GM19035 (cell line): Measurements from ENCODE around the gene PIGW.
"Not testable (repeated sequence)": the region's sequence is repeated elsewhere in the genome, so short reads cannot be mapped to it uniquely, and the experiment has no call there.

Experiments used
- ATAC-seq: cut with Tn5 transposase; IDR thresholded peaks from one replicate; pipeline ENCODE4 v1.9.1; 2021; ENCODE audit not compliant: unreplicated experiment

PIGW gene

GRCh38 chr17:36508439-36508838 is 26.3 kb upstream of the PIGW start:
- not testable (repeated sequence) for ATAC-seq

DNA sequence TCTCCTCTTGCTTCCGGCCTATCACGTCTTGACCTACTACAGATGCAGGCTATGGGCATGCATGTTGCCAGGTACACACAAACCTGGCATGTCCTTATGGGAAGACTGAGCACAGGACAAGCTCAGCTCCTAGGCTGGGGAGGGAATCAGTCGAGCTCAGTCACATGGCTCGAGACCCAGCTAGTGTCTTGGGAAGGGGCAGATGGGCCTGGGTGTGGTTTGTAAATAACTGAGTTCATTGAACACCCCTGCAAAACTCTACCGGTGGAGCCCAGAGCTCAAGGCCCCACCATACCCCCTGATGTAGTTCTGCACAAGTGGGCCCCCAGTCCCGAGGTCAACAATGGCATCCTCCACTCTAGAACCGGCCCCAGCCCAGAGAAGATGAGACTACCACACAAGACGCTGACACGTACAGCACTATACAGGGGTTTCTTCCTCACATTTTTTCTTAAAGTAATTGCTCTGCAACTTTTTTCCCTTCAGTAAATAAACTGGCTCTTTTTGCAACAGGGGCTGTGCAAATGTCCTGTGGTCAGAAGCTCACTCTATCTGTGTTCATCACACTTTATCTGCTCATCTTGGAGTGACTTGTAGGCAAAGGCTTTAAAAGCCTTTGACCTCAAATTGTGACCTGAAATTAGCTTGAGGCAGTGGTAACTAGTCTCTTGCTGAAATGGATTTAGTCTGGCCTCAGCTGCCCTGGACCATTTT is 25.4 kb upstream of the PIGW start:
- no peak for ATAC-seq

DNA sequence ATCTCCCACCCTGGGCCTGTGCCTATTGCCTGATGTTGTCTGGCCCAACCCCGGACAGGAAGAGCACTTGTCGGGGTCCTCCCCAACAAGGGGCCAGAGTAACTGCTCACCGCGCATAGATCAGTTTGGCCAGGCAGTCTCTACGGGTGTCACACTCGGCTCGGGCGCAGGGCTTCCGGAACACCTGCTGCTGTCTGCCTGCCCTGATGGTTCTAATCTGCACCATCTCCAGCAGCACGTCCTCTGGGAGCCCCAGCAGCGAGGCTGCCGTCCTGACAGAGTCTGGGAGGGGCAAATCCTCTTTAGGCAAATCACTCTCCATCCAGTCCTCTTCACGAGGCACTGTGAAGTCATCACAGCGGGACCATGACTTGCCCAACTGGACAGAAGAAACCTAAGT is 24.2 kb upstream of the PIGW start:
- no peak for ATAC-seq

DNA sequence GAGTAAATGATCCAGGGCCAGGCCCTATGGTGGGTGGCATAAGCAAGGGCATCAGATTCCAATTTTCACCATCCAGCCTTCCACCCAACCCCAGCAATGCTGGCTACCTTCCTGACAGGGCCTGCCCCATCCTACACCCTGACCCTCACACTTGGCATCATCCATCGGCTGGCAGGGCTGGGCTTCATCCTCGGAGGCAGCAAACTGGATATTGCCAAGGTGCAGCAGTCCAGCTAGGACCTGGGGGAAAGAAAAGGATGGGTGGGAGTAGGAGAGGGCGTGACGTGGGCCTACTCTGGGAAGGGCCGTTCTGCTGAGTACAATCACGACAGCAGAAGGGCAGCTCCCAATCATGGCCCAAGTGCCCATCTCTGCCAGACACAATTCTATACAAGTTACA is 23.6 kb upstream of the PIGW start:
- no peak for ATAC-seq

GRCh38 chr17:36512641-36513040 is 22.1 kb upstream of the PIGW start:
- no peak for ATAC-seq

DNA sequence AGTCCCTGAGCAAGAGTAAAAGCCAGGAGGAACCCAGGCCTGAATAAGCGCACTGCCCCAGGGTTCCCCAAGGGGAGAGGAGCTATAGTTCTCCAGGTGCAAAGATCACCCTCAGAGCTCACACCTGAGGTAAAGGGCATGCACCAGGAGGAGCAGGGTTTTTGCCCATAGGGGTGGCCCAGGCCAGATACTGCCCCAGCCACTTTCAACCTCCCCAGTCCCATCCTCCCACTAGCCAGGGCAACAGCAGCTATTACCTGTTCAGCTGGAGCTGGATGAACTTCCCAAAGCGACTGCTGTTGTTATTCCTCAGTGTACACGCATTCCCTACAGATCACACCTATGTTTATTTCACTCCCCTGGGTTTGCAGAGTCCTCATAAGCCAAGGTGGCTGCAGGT is 19.9 kb upstream of the PIGW start:
- ATAC-seq: no peak

DNA sequence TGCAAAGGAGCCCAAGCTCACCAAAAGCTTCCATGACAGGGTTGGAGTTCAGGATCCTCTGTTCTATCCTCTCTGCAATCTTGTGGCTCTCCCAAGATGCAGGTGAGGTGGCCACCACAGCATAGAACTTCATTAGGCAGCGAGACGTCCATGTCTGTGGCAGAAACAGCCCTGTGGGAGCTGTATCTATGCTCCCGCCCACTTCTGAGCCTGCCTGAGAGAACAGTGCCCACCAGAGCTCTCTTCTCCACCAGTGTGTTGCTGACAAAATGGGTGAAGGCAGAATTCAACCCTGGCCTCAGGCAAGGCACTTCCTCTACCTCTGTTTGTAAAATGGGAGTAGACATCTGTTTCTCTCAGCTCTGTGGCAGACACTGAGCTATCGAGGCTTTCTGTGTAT is 18.9 kb upstream of the PIGW start:
- no peak for ATAC-seq

DNA sequence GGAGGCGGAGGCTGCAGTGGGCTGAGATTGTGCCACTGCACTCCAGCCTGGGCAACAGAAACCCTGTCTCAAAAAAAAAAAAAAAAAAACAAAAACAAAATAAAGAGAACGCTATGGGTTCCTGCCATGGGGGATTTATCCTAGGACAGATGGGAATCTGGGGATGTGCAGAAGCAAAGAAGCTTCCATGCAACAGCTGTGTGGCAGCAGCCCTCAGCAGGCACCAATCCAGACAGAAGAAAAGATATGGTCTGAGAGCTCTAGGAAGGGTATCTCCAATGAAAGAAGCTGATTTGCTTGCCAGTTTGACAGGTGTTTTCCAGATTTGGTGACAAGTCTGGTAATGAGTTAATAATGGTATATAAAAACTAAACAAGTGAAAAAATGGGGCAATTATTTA is 11.7 kb upstream of the PIGW start:
- ATAC-seq: no peak

DNA sequence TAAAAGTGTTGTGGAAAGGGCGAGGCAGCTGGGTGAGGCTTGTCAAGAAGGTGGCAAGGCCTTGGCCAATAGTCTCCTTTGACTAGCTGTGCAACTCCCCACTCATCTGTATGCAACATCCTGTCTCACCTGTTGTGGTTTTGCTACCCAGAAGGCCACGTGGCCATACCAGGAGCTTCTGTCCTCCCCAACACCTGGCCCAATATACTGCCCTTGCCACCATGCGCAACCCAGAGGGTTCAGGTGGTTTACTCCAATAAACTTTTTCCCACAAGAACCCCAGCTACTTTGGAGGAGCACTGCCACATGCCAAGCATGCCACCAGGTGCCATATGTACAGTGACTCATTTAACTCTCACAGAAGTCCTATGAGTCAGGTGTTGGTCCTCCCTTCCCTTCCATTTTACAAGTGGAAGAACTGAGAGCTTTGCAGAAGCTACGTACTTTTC is 10.3 kb upstream of the PIGW start:
- ATAC-seq: no peak

GRCh38 chr17:36525113-36525512 is 9.7 kb upstream of the PIGW start:
- no peak for ATAC-seq

DNA sequence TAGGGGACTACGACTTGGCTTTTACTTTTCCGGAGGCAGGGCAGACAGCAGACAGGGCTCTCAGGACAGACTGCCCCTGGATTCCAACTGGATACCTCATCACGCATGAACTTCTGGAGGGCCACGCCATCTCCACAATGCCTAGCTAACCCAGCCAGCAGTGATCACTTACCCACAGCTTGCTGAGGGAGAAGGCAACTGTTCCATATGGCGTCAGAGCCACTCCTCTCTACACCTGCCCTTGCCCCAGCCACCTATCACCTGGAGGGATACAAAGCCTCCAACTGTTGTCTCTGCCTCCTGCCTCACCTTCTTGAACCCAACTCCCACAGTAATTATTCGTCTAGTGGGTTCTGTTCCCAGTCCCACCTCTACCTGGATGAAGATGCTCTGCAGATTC is 8.9 kb upstream of the PIGW start:
- ATAC-seq: no peak

DNA sequence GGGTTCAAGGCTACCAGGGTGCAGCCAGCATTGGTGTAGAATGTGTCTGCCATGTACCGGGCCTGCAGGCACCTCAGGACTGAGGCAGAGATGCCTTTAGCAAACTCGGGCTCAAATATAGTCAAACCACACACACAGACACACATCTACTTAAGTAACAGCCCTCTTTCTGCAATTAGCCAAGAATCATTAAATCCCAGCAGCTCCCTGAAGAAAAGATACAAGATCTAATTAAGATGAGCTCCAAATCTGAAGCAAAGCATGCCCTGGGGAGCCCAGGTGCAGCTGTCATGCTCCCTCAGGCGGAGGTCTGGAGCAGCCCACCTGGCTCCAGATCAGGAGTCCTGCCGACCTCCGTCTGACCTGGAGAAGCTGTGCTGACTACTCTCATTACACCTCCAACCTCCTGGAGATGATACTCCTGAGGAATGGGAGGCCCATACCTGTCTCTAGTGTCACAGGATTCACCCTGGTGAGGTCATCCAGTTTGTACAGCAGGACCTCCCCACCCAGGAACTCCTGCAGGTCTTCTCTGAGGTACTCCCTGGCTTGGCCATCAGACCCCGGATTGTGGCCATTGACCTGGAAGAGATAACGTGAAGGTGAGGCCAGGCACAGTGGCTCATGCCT is 7.1 kb upstream of the PIGW start:
- no peak for ATAC-seq

DNA sequence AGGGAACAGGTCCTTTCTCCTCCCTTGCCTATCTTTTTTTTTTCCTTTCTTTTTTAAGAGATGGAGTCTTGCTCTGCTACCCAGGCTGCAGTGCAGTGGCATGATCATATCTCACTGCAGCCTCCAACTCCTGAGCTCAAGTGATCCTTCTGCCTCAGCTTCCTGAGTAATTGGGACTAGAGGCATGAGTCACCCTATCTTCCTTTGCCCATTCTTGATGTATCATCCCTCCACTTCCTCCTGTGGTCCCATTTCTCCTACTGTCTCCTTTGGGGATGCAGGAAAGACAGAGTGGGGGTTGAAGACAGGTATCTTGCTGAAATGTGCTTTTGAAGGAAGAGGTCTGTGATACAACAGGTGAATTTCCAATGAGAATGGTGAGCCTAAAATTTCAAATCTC is 5.7 kb upstream of the PIGW start:
- no peak for ATAC-seq

GRCh38 chr17:36532435-36532975 is 2.3 kb upstream of the PIGW start:
- no peak for ATAC-seq

DNA sequence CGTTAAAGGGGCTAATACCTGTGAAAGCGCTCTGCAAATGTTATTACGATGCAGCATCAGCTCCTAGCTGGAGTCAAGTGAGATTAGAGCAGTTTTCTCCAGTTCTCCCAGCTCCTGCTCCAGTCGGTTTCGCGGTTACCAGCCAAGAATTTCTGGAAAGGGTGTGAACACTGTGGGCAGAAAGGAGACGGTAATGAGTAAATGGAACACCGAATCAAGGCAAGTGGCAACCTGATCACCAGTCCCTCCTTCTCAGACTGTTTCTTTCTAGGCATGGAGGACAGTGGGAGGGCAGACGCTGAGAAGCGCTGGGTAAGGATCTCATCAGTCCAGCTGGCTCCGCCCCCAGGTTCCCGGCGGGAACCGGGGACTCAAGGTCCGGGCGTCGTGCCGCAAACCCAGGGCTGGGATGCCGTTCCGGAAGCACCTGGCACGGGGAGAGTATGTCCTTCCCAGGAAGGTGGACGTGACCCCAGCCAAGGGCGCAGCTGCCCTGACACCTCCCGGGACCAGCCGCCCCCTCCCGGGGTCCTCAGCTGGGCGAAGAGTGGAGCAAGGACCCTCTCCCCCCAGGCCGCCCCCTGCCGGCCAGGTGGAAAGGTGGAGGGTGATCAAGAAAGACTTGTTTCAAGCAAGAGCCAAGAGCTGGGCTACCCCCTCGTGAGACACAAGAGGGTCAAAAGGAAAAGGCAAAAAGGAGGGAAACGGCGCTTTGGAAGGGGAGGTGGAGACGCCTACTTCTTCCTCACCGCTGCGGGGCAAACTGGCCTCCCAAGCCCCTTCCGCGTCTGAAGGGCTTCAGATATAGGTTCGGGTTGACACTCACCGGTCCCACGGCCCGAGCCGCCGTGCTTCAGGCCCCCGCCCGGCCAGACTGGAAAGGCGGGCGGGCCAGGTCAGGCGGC is 600 bp upstream of the PIGW start:
- peak; percentile 30 for ATAC-seq

GRCh38 chr17:36535669-36536081 is 888 bp downstream of the PIGW start:
- no peak for ATAC-seq

GRCh38 chr17:36540696-36541095 is 5.9 kb downstream of the PIGW start:
- ATAC-seq: no peak

DNA sequence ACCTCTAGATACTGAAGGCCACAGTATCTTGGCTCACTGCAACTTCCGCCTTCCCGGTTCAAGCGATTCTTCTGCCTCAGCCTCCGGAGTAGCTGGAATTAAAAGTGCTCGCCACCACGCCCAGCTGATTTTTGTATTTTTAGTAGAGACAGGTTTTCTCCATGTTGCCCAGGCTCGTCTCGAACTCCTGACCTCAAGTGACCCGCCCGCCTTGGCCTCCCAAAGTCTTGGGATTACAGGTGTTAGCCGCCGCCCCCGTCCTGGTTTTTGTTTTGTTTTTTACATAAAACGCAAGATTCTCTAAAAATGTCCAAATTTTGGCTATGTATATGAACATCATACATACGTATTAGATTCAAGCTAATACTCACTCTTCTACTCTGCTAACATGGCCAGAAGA is 8.0 kb downstream of the PIGW start:
- no peak for ATAC-seq

DNA sequence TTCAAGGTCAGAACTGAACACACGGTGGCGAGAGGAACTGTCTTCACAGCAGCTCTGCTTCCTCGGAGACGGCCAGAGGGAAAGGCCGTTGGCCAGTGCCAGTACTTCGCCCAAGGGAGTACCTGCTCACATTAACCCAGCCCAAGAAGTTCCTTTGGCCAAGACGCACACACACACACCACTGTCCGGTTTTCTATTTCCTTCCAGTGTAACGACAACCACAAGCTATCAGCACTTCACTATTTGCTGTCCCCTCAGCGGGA is 9.2 kb downstream of the PIGW start:
- peak; percentile 14 for ATAC-seq

GRCh38 chr17:36544307-36545076 is 9.7 kb downstream of the PIGW start, which contains the start of gene GGNBP2:
Gene GGNBP2 (plus strand): TSS chr17:36544919. CDS start chr17:36545725, 806 bp downstream.
- ATAC-seq: peak; percentile 52

GRCh38 chr17:36545077-36545464 is 10.3 kb downstream of the PIGW start:
- peak; percentile 40 for ATAC-seq
